ENCODE data around the gene SYT7. TPM values are rescaled to one million over a fixed set of nuclear protein-coding genes. Genes with fewer than 3 reads are reported as not detected.

The SYT7 gene
- total RNA-seq, 1 donor from 2014 or later, result 3.4 TPM

- intact Hi-C loops (cut with DNase I), result no loop called here
- no peaks in the 10 kb centered on the region for H3K36me3 ChIP-seq
- no peak overlapping the region for H3K4me3 ChIP-seq
- H3K27me3 ChIP-seq, result no peaks in the 10 kb centered on the region
- TF ChIP-seq POLR2AphosphoS5 (IDR thresholded peaks at IDR 0.05; ENCODE audit: insufficient read depth in 1 of 2, low read depth in 1 of 2) (no peak), CTCF (IDR thresholded peaks at IDR 0.05) (no peak), POLR2A (IDR thresholded peaks at IDR 0.05) (no peak)
- H3K4me1 ChIP-seq, result peaks cover 8% of the 10 kb centered on the region
- DNase-seq (ENCODE audit: extremely low spot score in 2 of 2), result no peak
- peak overlapping the region; percentile 65 for H3K27ac ChIP-seq
- no peaks in the 10 kb centered on the region for H3K9me3 ChIP-seq
These were observed 104.5 kb downstream of the SYT7 start for GRCh38 chr11:61476371-61476770.

- no peak overlapping the region for H3K4me3 ChIP-seq
- H3K27me3 ChIP-seq, result no peaks in the 10 kb centered on the region
- no peak overlapping the region for H3K27ac ChIP-seq
- intact Hi-C loops (cut with DNase I), result no loop called here
- peaks cover 8% of the 10 kb centered on the region for H3K4me1 ChIP-seq
- no peak for DNase-seq (ENCODE audit: extremely low spot score in 2 of 2)
- H3K9me3 ChIP-seq, result no peaks in the 10 kb centered on the region
- H3K36me3 ChIP-seq, result no peaks in the 10 kb centered on the region
- TF ChIP-seq CTCF (IDR thresholded peaks at IDR 0.05), result no peak
- TF ChIP-seq POLR2A (IDR thresholded peaks at IDR 0.05), result no peak
- TF ChIP-seq POLR2AphosphoS5 (IDR thresholded peaks at IDR 0.05; ENCODE audit: insufficient read depth in 1 of 2, low read depth in 1 of 2), result no peak
These were observed 105.4 kb downstream of the SYT7 start for GRCh38 chr11:61475433-61475832.

GRCh38 chr11:61474013-61474643 is 106.7 kb downstream of the SYT7 start:
- Histone ChIP-seq H3K9me3 (no peaks in the 10 kb centered on the region), H3K27me3 (no peaks in the 10 kb centered on the region), H3K4me1 (peaks cover 8% of the 10 kb centered on the region), H3K36me3 (no peaks in the 10 kb centered on the region), H3K4me3 (no peak overlapping the region), H3K27ac (peak overlapping the region; percentile 81)
- DNase-seq (ENCODE audit: extremely low spot score in 2 of 2), result no peak
- TF ChIP-seq POLR2A (IDR thresholded peaks at IDR 0.05) (no peak), POLR2AphosphoS5 (IDR thresholded peaks at IDR 0.05; ENCODE audit: insufficient read depth in 1 of 2, low read depth in 1 of 2) (no peak), CTCF (IDR thresholded peaks at IDR 0.05) (no peak)
- intact Hi-C loops (cut with DNase I), result no loop called here

GRCh38 chr11:61473370-61474012 is 107.4 kb downstream of the SYT7 start:
- intact Hi-C loops (cut with DNase I), result no loop called here
- Histone ChIP-seq H3K27ac (peak overlapping the region; percentile 81), H3K36me3 (peaks cover 0 to 5% of the 10 kb centered on the region in 2 donors), H3K4me1 (peaks cover 8% of the 10 kb centered on the region), H3K27me3 (no peaks in the 10 kb centered on the region), H3K4me3 (no peak overlapping the region), H3K9me3 (no peaks in the 10 kb centered on the region)
- no peak for DNase-seq (ENCODE audit: extremely low spot score in 2 of 2)
- TF ChIP-seq POLR2A (IDR thresholded peaks at IDR 0.05) (no peak), CTCF (IDR thresholded peaks at IDR 0.05) (no peak), POLR2AphosphoS5 (IDR thresholded peaks at IDR 0.05; ENCODE audit: insufficient read depth in 1 of 2, low read depth in 1 of 2) (no peak)

GRCh38 chr11:61472868-61473267 is 108.0 kb downstream of the SYT7 start:
- Histone ChIP-seq H3K4me1 (peaks cover 6% of the 10 kb centered on the region), H3K36me3 (peaks cover 0 to 5% of the 10 kb centered on the region in 2 donors), H3K9me3 (no peaks in the 10 kb centered on the region), H3K27me3 (no peaks in the 10 kb centered on the region), H3K27ac (peak overlapping the region; percentile 81), H3K4me3 (no peak overlapping the region)
- no peak for DNase-seq (ENCODE audit: extremely low spot score in 2 of 2)
- TF ChIP-seq POLR2A (IDR thresholded peaks at IDR 0.05), result no peak
- TF ChIP-seq CTCF (IDR thresholded peaks at IDR 0.05), result no peak
- TF ChIP-seq POLR2AphosphoS5 (IDR thresholded peaks at IDR 0.05; ENCODE audit: insufficient read depth in 1 of 2, low read depth in 1 of 2), result no peak
- intact Hi-C loops (cut with DNase I), result no loop called here
